Fibroblast of upper back skin (primary cell): ENCODE data around the gene ACYP2.
A peak's percentile ranks its signal among the peaks of the same experiment; 100 is the strongest.
"Not testable (repeated sequence)": the region's sequence is repeated elsewhere in the genome, so short reads cannot be mapped to it uniquely, and the experiment has no call there.

Experiments
- DNase-seq: peaks from one replicate; pipeline ENCODE4 v3.0.0-alpha.2; 2013

ACYP2 gene

GRCh38 chr2:54274781-54275242 lies 159.4 kb downstream of the ACYP2 start:
- peak; percentile 93 for DNase-seq

GRCh38 chr2:54275541-54275940 lies 160.1 kb downstream of the ACYP2 start:
- DNase-seq = peak; percentile 26

GRCh38 chr2:54279385-54279784 lies 164.0 kb downstream of the ACYP2 start:
- DNase-seq = no peak

GRCh38 chr2:54284826-54285225 lies 169.4 kb downstream of the ACYP2 start:
- DNase-seq = no peak

- DNase-seq = peak; percentile 23
Measured at GRCh38 chr2:54285451-54285850, 170.0 kb downstream of the ACYP2 start.

- no peak for DNase-seq
Measured at GRCh38 chr2:54287532-54287931, 172.1 kb downstream of the ACYP2 start.

- no peak for DNase-seq
Measured at GRCh38 chr2:54289917-54290316, 174.5 kb downstream of the ACYP2 start.

GRCh38 chr2:54290356-54291025 lies 175.1 kb downstream of the ACYP2 start:
- DNase-seq = no peak

- not testable (repeated sequence) for DNase-seq
Measured at GRCh38 chr2:54294665-54295064, 179.2 kb downstream of the ACYP2 start.

- no peak for DNase-seq
Measured at GRCh38 chr2:54295911-54296310, 180.5 kb downstream of the ACYP2 start.

GRCh38 chr2:54298514-54298913 lies 183.1 kb downstream of the ACYP2 start:
- no peak for DNase-seq

- no peak for DNase-seq
Measured at GRCh38 chr2:54303631-54304030, 188.2 kb downstream of the ACYP2 start.

- DNase-seq = peak; percentile 80
Measured at GRCh38 chr2:54306556-54306955, 191.1 kb downstream of the ACYP2 start.

- no peak for DNase-seq
Measured at GRCh38 chr2:54308186-54308585, 192.8 kb downstream of the ACYP2 start.

GRCh38 chr2:54308782-54309181 lies 193.4 kb downstream of the ACYP2 start:
- DNase-seq = no peak

GRCh38 chr2:54310311-54310710 lies 194.9 kb downstream of the ACYP2 start:
- DNase-seq = peak; percentile 47

- no peak for DNase-seq
Measured at GRCh38 chr2:54310961-54311360, 195.5 kb downstream of the ACYP2 start.

- no peak for DNase-seq
Measured at GRCh38 chr2:54313147-54313546, 197.7 kb downstream of the ACYP2 start.

- DNase-seq = no peak
Measured at GRCh38 chr2:54317973-54318372, 202.6 kb downstream of the ACYP2 start.

- no peak for DNase-seq
Measured at GRCh38 chr2:54318821-54319220, 203.4 kb downstream of the ACYP2 start.

- DNase-seq = no peak
Measured at GRCh38 chr2:54321047-54321446, 205.6 kb downstream of the ACYP2 start.

- DNase-seq = not testable (repeated sequence)
Measured at GRCh38 chr2:54324517-54324916, 209.1 kb downstream of the ACYP2 start.

- no peak for DNase-seq
Measured at GRCh38 chr2:54325148-54325547, 209.7 kb downstream of the ACYP2 start.

- no peak for DNase-seq
Measured at GRCh38 chr2:54329482-54330161, 214.2 kb downstream of the ACYP2 start.
